Choroid plexus epithelial cell (primary cell): Measurements from ENCODE around the gene IRAK3.
"Not testable (repeated sequence)": the region's sequence is repeated elsewhere in the genome, so short reads cannot be mapped to it uniquely, and the experiment has no call there.

Source experiments
- DNase-seq: peaks from one replicate; pipeline ENCODE4 v3.0.0-alpha.2; 2010; ENCODE audit warnings: low read depth
- H3K4me3 ChIP-seq: 2 replicates; pipeline ENCODE4 v1.5.1; 2011; ENCODE audit warnings: low read depth, mild to moderate bottlenecking, control low read depth, low read length, moderate library complexity
- CTCF ChIP-seq: conservative IDR thresholded peaks from 2 replicates; pipeline ENCODE4 v1.5.1; 2011; ENCODE audit warnings: low read depth, mild to moderate bottlenecking, control low read depth, inconsistent platforms, low read length, moderate library complexity

The IRAK3 gene

GRCh38 chr12:66197495-66197921 is 8.5 kb downstream of the IRAK3 start:
- no peak for TF ChIP-seq CTCF
- peak; percentile 35 for DNase-seq
- H3K4me3 ChIP-seq: no peak overlapping the region

- no peak overlapping the region for H3K4me3 ChIP-seq
- TF ChIP-seq CTCF: no peak
These were observed 10.1 kb downstream of the IRAK3 start for GRCh38 chr12:66199141-66199540.

GRCh38 chr12:66199831-66200509 is 11.0 kb downstream of the IRAK3 start:
- peak; percentile 37 for DNase-seq
- H3K4me3 ChIP-seq: no peak overlapping the region
- TF ChIP-seq CTCF: no peak

More at GRCh38 chr12:66199141-66199540, 10.1 kb downstream of the IRAK3 start:
- DNase-seq: no peak

GRCh38 chr12:66203820-66204219 is 14.8 kb downstream of the IRAK3 start:
- TF ChIP-seq CTCF: no peak
- DNase-seq: no peak
- no peak overlapping the region for H3K4me3 ChIP-seq

- no peak overlapping the region for H3K4me3 ChIP-seq
- no peak for TF ChIP-seq CTCF
- DNase-seq: no peak
These were observed 17.1 kb downstream of the IRAK3 start for GRCh38 chr12:66206141-66206540.

- TF ChIP-seq CTCF: no peak
- no peak overlapping the region for H3K4me3 ChIP-seq
- peak; percentile 37 for DNase-seq
These were observed 21.8 kb downstream of the IRAK3 start for GRCh38 chr12:66210840-66211239.

GRCh38 chr12:66211573-66211972 is 22.6 kb downstream of the IRAK3 start:
- DNase-seq, H3K4me3 ChIP-seq: not testable (repeated sequence)

- H3K4me3 ChIP-seq, DNase-seq: not testable (repeated sequence)
These were observed 24.0 kb downstream of the IRAK3 start for GRCh38 chr12:66213011-66213410.
